IMR-90 (cell line): Measurements from ENCODE around the gene EMP1. TPM values are rescaled to one million over a fixed set of nuclear protein-coding genes. Genes with fewer than 3 reads are reported as not detected.

Experiments
- ATAC-seq: fragments of 200-7000 bp; cut with Tn5 transposase; 2 replicates; pipeline ENCODE4 v1.9.1; 2020; ENCODE audit warnings: low read depth, mild to moderate bottlenecking, moderate library complexity
- BruUV-seq: library from RNA; stranded (reverse); fragments of 400-500 nt; replicated peaks from 2 replicates; lab custom pipeline; 2021; lab: Mats Ljungman, UMichigan
- CTCF ChIA-PET: fragments of 300-600 bp; formaldehyde crosslinking; extraction: SDS; loops from one replicate; lab custom pipeline; 2021; ENCODE audit warnings: antibody characterized with exemption; lab: Yijun Ruan, JAX
- POLR2A ChIA-PET: fragments of 300-600 bp; sonication (Branson Sonifier 250); formaldehyde crosslinking; loops from one replicate; lab custom pipeline; 2022; ENCODE audit warnings: antibody characterized with exemption; ENCODE audit not compliant: unreplicated experiment; lab: Charles Lee
- DNase-seq: peaks from one replicate; pipeline ENCODE4 v3.0.0; 2013
- H2AFZ ChIP-seq: replicated peaks from 2 replicates; pipeline ENCODE3; 2013; ENCODE audit warnings: low read length, mild to moderate bottlenecking; ENCODE audit not compliant: poor library complexity
- H2AK5ac ChIP-seq: 2 replicates; pipeline ENCODE4 v1.6.1; 2013; ENCODE audit warnings: low read depth, low read length, inconsistent platforms
- H2AK9ac ChIP-seq: replicated peaks from 2 replicates; pipeline ENCODE3; 2013; ENCODE audit warnings: mild to moderate bottlenecking, low read depth, low read length, moderate library complexity; ENCODE audit not compliant: poor library complexity
- H2BK120ac ChIP-seq: 2 replicates; pipeline ENCODE4 v1.6.1; 2013; ENCODE audit warnings: low read depth, low read length, inconsistent platforms
- H2BK15ac ChIP-seq: 3 replicates; pipeline ENCODE4 v1.6.1; 2013; ENCODE audit warnings: low read depth, low read length, inconsistent platforms
- H2BK20ac ChIP-seq: 2 replicates; pipeline ENCODE4 v1.6.1; 2013; ENCODE audit warnings: low read depth, mild to moderate bottlenecking, inconsistent platforms, low read length, moderate library complexity
- H2BK5ac ChIP-seq: 2 replicates; pipeline ENCODE4 v1.6.1; 2013; ENCODE audit warnings: mild to moderate bottlenecking, low read depth, low read length, inconsistent platforms; ENCODE audit not compliant: poor library complexity, severe bottlenecking
- H3K14ac ChIP-seq: replicated peaks from 2 replicates; pipeline ENCODE4 v1.6.1; 2013; ENCODE audit warnings: low read depth, low read length, inconsistent platforms
- H3K18ac ChIP-seq: 2 replicates; pipeline ENCODE4 v1.6.1; 2013; ENCODE audit warnings: low read depth, low read length, control low read depth
- H3K23ac ChIP-seq: 2 replicates; pipeline ENCODE4 v1.6.1; 2013; ENCODE audit warnings: low read depth, low read length, inconsistent platforms
- H3K27ac ChIP-seq: 2 replicates; pipeline ENCODE4 v1.5.1; 2013; ENCODE audit warnings: mild to moderate bottlenecking, control low read depth, low read length; ENCODE audit not compliant: insufficient read depth
- H3K27me3 ChIP-seq: 2 replicates; pipeline ENCODE4 v1.6.1; 2013; ENCODE audit warnings: low read length; ENCODE audit not compliant: control insufficient read depth, insufficient read depth
- H3K36me3 ChIP-seq: 2 replicates; pipeline ENCODE4 v1.6.1; 2013; ENCODE audit warnings: low read length, mixed read lengths; ENCODE audit not compliant: control insufficient read depth, insufficient read depth
- H3K4ac ChIP-seq: 2 replicates; pipeline ENCODE4 v1.6.1; 2013; ENCODE audit warnings: low read depth, low read length, inconsistent platforms
- H3K4me1 ChIP-seq: 2 replicates; pipeline ENCODE4 v1.6.1; 2013; ENCODE audit warnings: low read length, mixed read lengths; ENCODE audit not compliant: control insufficient read depth, insufficient read depth
- H3K4me2 ChIP-seq: 2 replicates; pipeline ENCODE4 v1.6.1; 2013; ENCODE audit warnings: low read depth, mild to moderate bottlenecking, control low read depth, low read length, moderate library complexity
- H3K4me3 ChIP-seq: 2 replicates; pipeline ENCODE4 v1.5.1; 2013; ENCODE audit warnings: low read depth, mild to moderate bottlenecking, control low read depth, low read length, moderate library complexity; ENCODE audit not compliant: insufficient read depth
- H3K56ac ChIP-seq: 2 replicates; pipeline ENCODE4 v1.6.1; 2013; ENCODE audit warnings: low read length, inconsistent platforms; ENCODE audit not compliant: insufficient read depth; ENCODE audit errors: extremely low read depth
- H3K79me1 ChIP-seq, 2 experiments: 2 replicates each; pipeline ENCODE4 v1.6.1; 2013; ENCODE audit warnings: low read length in 2 of 2, inconsistent platforms in 1 of 2, low read depth in 1 of 2
- H3K9ac ChIP-seq: 2 replicates; pipeline ENCODE4 v1.6.1; 2013; ENCODE audit warnings: low read depth, low read length, control low read depth
- H3K9me1 ChIP-seq: 2 replicates; pipeline ENCODE4 v1.6.1; 2013; ENCODE audit warnings: low read length, inconsistent platforms; ENCODE audit not compliant: insufficient read depth
- H3K9me3 ChIP-seq: 2 replicates; pipeline ENCODE4 v1.6.1; 2013; ENCODE audit warnings: low read length; ENCODE audit not compliant: control insufficient read depth, insufficient read depth
- H4K20me1 ChIP-seq: 2 replicates; pipeline ENCODE4 v1.6.1; 2013; ENCODE audit warnings: low read length, inconsistent platforms; ENCODE audit not compliant: insufficient read depth
- H4K5ac ChIP-seq: 2 replicates; pipeline ENCODE4 v1.6.1; 2013; ENCODE audit warnings: mild to moderate bottlenecking, low read depth, low read length, control low read depth
- H4K8ac ChIP-seq, 2 experiments: 2 replicates each; pipeline ENCODE4 v1.6.1; 2013; ENCODE audit warnings: low read depth in 2 of 2, low read length in 2 of 2, control low read depth in 1 of 2, inconsistent platforms in 1 of 2
- H4K91ac ChIP-seq: 2 replicates; pipeline ENCODE4 v1.6.1; 2013; ENCODE audit warnings: low read depth, low read length, inconsistent platforms; ENCODE audit not compliant: insufficient read depth
- NFE2L2 ChIP-seq: fragments of 150-350 bp; IDR thresholded peaks from 2 replicates; pipeline ENCODE4 v1.6.1; 2016; ENCODE audit warnings: low read depth, mild to moderate bottlenecking, low read length
- USF2 ChIP-seq: fragments of 150-350 bp; IDR thresholded peaks from 2 replicates; pipeline ENCODE4 v1.6.1; 2017; ENCODE audit warnings: mild to moderate bottlenecking, antibody characterized with exemption, low read length, low read depth
- WGBS, 2 experiments: methylation state at CpG; one replicate each; pipeline versions ENCODE4 v1.1.5 to v1.1.7; 2013; ENCODE audit warnings: missing lambda C conversion rate in 2 of 2; ENCODE audit not compliant: insufficient read length in 1 of 2; ENCODE audit errors: extremely low coverage in 2 of 2; 5-methylcytosine and 5-hydroxymethylcytosine counted together
- dilution Hi-C: fragments of 300-500 bp; cut with HindIII; formaldehyde crosslinking; loops from one replicate; pipeline ENCODE4 v1.14.3; 2018; ENCODE audit warnings: low sequenced_read_pairs; ENCODE audit not compliant: unreplicated experiment
- in situ Hi-C: fragments of 300-500 bp; cut with MboI; formaldehyde crosslinking; loops from 3 replicates; pipeline ENCODE4 v1.14.3; 2019; ENCODE audit warnings: low sequenced_read_pairs, inconsistent platforms, mixed read lengths
- intact Hi-C: fragments of 100-400 bp; cut with micrococcal nuclease; formaldehyde crosslinking; loops from 2 replicates; pipeline ENCODE4 v1.10.0; 2022
- polyA plus RNA-seq, 3 experiments: library from polyadenylated mRNA; depleted of rRNA; stranded (reverse); fragments of >200 nt; gene quantifications; 2 replicates each; pipeline ENCODE4 v1.2.3, GENCODE V29; 2012; ENCODE audit warnings: low replicate concordance in 1 of 3
- total RNA-seq: library from RNA; depleted of rRNA; stranded (reverse); fragments of >200 nt; gene quantifications from 2 replicates; pipeline ENCODE4 v1.2.3, GENCODE V29; 2012

Gene EMP1
- total and polyA plus RNA-seq, 2 of the 4 experiments (the other 2 are of a cell fraction), result 137 to 201 TPM

GRCh38 chr12:13229504-13229903, 33.0 kb downstream of the EMP1 start:
- no peak overlapping the region; the same call in 2 of the 3 replicates for H2BK15ac ChIP-seq
- no peak overlapping the region for H3K4me2 ChIP-seq
- H3K9ac ChIP-seq, result no peak overlapping the region
- no peaks in the 10 kb centered on the region for H4K20me1 ChIP-seq
- no peaks in the 10 kb centered on the region for H3K36me3 ChIP-seq
- H3K4me3 ChIP-seq, result no peak overlapping the region
- H4K91ac ChIP-seq, result no peak overlapping the region
- intact Hi-C loops, result no loop called here
- 86% methylated on average over 2 of the region's 5 CpGs; no CpG with 5 or more reads in 1 of the 2 experiments for WGBS, 2 experiments
- no peak overlapping the region for H2AK9ac ChIP-seq
- no peak overlapping the region for H3K27ac ChIP-seq
- DNase-seq, result no peak
- peaks cover under 1% of the 10 kb centered on the region for H3K4me1 ChIP-seq
- no TSS peak for BruUV-seq
- no peak overlapping the region for H2BK20ac ChIP-seq
- CTCF ChIA-PET, result no interaction called here
- no peak overlapping the region for H4K8ac ChIP-seq
- no peak overlapping the region for H2BK5ac ChIP-seq
- no peak overlapping the region for H3K56ac ChIP-seq
- peak overlapping the region; percentile 37; the same call in 1 of the 2 replicates for H2AK5ac ChIP-seq
- H3K27me3 ChIP-seq, result no peaks in the 10 kb centered on the region
- no peak overlapping the region for H3K18ac ChIP-seq
- H3K9me1 ChIP-seq, result peaks cover 4% of the 10 kb centered on the region
- no peak for TF ChIP-seq USF2
- no peak for TF ChIP-seq NFE2L2
- POLR2A ChIA-PET, result no interaction called here
- H4K5ac ChIP-seq, result no peak overlapping the region
- no peak overlapping the region for H3K4ac ChIP-seq
- no peak for ATAC-seq
- no peaks in the 10 kb centered on the region for H3K79me1 ChIP-seq
- in situ Hi-C loops, result loop anchor here (10.0 kb wide), 1 partner anchor 225 kb away; the partner anchor contains the start of gene HEBP1
- H2AFZ ChIP-seq, result no peak overlapping the region
- peaks cover 3% of the 10 kb centered on the region for H3K9me3 ChIP-seq
- H3K23ac ChIP-seq, result no peak overlapping the region
- dilution Hi-C loops, result no loop called here
- H3K14ac ChIP-seq, result no peak overlapping the region
- no peak overlapping the region for H2BK120ac ChIP-seq
